GM12872 (cell line): ENCODE data around the gene STK25.

Experiments used
- CTCF ChIP-seq: IDR thresholded peaks from 3 replicates; pipeline ENCODE4 v1.5.1; 2011; ENCODE audit warnings: low read depth, mild to moderate bottlenecking, low read length, moderate library complexity; ENCODE audit not compliant: insufficient read depth

Gene STK25

GRCh38 chr2:241545106-241545505, 36.7 kb upstream of the STK25 start:
- TF ChIP-seq CTCF = no peak

GRCh38 chr2:241542278-241542605, 33.9 kb upstream of the STK25 start:
- TF ChIP-seq CTCF = no peak

DNA sequence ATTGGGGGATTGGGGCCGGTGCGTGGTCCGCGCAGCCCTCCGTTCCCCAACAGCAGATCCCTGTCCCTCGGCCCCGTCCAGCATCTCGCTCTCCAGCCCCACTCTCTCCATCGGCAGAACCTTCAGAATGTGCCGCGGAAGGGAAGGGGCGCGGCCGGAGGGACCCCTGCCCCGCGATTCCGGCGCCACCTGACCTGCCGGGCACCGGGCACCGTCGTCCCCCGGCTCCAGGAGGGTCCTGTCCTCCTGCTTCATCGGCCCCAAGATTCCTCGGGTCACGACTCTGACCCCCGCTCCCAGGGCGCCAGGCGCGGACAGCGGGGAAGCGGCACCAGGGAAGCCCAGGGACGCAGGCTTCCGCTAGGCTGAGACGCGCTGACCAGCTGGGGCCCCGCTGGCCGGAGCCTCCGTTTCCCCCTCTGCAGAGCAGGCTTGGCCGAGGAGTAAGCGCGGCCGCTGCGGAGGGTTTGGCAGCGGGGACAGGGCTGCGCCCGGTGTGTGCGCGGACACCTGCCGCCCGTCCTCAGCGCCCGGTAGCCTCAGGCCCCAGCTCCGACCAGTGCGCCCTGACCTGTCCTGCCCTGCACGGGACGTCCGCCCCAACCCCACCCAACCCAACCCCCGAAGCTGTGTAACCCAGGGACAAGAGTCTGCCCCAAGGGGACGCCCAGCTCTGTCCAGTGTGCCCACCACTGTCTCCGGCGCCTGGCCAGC, 33.3 kb upstream of the STK25 start:
- TF ChIP-seq CTCF = no peak

DNA sequence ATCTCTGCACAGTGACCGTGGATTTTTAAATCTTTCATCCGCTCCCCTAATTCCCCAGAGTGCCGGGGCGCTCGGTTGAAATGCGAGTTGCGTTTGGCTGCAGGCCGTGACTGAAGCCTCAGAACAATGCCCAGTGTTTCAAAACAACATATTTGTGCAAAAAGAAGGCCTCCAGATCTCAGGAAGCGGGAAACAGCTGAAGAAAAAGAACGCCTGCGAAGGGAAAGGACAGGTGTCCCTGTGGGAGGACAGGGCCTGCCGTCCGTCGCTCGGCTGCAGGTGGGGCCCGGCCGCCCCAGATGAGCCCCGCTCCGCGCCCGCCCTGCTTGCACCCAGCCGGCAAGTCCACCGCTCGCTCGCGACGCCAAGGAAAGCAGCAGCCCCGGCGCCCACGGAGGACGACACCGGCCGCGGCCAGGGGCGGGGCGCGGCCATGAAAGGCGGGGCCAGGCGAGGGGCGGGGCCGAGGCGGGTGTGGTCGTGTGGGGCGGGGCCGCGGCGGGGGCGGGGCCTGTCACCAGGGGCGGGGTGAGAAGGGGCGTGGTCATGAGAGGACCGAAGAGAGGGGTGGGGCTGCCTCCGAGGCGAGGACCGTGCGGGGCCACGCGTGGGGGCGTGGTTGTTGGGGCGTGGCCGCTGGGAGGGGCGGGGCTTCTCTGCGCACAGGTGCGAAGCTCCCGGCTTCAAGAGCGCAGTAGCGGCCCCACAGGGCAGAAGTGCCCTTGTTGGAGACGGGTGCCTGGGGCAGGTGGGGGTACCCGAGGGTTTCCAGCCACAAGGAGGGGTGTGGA, 32.6 kb upstream of the STK25 start:
- no peak for TF ChIP-seq CTCF

DNA sequence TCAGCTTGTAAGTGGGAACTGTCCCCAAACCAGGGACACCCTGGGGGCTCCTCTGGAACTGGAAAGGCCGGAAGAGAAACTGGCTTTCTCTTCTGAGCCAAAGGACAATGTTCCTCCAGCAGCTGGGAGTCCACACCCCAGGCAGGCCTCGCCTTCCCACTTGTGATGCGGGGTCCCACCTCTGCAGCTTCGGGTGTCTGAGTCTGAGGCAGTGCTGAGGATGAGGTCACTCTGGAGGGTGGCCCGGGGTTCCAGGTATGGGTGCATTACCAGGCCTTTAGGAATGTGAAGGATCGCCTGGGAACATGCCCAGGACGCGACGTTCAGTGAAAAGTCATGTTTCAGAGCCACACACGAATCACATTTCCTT, 32.0 kb upstream of the STK25 start:
- no peak for TF ChIP-seq CTCF

DNA sequence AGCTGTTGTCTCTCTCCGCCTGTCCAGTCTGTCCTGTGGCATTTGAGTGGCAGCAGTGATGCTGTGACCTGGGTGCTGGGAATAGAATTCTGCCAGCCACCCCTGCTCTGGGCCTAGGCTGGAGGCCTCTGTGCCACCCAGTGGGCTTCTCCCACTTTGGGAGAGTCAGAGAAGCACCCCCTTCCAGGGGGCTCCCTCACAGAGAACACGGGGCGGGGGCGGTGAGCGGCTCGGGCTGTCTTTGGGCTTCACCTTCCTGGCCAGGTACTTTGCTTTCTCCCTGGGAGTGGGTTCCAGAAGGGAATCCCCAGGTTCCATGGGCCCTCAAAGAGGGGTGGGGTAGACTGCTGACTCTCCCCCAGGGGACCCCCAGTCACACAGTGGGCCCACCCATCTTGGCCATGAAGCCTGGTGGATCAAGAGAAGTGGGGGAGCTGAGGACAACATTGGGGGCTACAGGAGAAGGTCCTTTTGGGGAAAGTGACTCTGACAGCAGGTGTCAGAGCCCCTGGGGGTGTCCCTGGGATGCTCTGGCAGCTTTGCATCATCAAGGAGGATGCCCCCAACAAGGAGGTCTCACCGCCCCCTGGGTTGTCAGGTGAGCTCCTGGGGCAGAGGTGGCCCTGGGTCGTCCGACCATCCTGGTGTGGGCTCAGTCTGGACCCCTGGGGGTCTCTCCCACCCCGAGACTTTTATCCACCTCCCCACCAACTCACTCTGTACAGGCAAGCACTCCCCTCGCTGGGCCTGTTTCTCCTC, 31.4 kb upstream of the STK25 start:
- TF ChIP-seq CTCF = no peak

- no peak for TF ChIP-seq CTCF
These were observed 30.6 kb upstream of the STK25 start for GRCh38 chr2:241538838-241539615.
